DND-41 (cell line): ENCODE results near the gene PSME2.

Source experiments
- EZH2 ChIP-seq: IDR thresholded peaks from 3 replicates; pipeline ENCODE4 v1.6.1; 2012; ENCODE audit warnings: borderline replicate concordance, low read depth, mild to moderate bottlenecking, moderate library complexity, low read length, inconsistent platforms; ENCODE audit not compliant: severe bottlenecking
- TF ChIP-seq, protein P1 (sequence below): IDR thresholded peaks from 2 replicates; pipeline ENCODE4 v1.5.1; 2012; ENCODE audit warnings: borderline replicate concordance, low read length, moderate library complexity, mild to moderate bottlenecking; ENCODE audit not compliant: poor library complexity, severe bottlenecking; ENCODE audit errors: extremely low read depth

DNA sequence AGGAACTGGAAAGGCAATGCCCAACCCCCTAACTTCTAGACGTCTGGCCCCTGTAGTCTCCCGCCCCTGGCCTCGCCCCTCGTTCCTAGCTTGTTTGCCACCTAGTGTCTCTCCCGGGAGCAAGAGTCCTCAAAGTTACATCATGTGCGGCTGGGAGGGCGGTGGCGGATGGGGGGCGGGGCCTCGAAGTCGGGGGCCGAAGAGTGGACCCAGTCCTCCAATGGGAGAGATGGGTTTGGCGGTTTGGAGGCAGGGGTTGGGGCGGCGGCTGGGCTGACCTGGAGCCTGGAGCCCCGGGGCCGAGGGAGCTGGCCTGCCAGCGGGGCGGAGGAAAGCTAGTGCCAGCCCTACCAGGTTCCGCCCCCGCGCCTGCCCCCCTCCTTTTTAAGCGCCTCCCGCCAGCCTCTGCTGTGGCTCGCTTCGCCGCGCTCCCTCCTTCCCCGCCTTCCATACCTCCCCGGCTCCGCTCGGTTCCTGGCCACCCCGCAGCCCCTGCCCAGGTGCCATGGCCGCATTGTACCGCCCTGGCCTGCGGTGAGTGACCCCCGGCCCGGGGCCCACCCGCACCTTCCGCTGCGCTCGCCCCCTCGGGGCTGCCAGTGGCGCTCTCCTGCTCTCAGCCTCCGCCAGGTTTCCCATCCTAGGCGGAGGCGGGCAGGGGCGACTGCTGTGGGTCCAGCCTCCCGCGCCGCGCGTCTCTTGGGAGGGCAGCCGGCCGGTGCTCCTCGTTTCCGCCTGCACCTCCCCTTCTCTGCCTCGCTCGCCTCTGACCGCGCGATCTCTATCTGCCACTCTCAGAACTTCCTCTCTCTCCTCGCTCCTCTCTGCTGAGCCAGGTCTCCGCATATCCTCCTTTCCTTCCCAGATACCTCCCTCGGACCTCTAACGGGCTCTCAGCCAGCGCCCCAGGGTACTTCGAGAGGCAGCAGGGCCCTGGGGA is 52.2 kb downstream of the PSME2 start, which contains the start of gene PCK2:
- TF ChIP-seq, protein P1, sequence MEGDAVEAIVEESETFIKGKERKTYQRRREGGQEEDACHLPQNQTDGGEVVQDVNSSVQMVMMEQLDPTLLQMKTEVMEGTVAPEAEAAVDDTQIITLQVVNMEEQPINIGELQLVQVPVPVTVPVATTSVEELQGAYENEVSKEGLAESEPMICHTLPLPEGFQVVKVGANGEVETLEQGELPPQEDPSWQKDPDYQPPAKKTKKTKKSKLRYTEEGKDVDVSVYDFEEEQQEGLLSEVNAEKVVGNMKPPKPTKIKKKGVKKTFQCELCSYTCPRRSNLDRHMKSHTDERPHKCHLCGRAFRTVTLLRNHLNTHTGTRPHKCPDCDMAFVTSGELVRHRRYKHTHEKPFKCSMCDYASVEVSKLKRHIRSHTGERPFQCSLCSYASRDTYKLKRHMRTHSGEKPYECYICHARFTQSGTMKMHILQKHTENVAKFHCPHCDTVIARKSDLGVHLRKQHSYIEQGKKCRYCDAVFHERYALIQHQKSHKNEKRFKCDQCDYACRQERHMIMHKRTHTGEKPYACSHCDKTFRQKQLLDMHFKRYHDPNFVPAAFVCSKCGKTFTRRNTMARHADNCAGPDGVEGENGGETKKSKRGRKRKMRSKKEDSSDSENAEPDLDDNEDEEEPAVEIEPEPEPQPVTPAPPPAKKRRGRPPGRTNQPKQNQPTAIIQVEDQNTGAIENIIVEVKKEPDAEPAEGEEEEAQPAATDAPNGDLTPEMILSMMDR: no peak
- no peak for TF ChIP-seq EZH2
